ENCODE data around the gene ROCK2.
"Not testable (repeated sequence)": the region's sequence is repeated elsewhere in the genome, so short reads cannot be mapped to it uniquely, and the experiment has no call there.

Gene ROCK2

DNA sequence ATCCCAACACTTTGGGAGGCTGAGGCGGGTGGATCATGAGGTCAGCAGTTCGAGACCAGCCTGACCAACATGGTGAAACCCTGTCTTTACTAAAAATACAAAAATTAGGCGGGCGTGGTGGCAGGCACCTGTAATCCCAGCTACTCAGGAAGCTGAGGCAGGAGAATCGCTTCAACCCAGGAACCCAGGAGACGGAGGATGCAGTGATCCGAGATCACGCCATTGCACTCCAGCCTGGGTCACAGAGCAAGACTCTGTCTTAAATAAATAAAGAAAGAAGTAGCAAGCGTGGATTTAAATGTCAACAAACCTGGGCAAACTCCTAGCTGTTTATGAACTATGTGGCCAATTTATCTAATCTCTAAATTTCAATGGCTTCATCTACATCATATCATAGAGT lies 82.9 kb downstream of the ROCK2 start:
- DNase-seq: not testable (repeated sequence)

DNA sequence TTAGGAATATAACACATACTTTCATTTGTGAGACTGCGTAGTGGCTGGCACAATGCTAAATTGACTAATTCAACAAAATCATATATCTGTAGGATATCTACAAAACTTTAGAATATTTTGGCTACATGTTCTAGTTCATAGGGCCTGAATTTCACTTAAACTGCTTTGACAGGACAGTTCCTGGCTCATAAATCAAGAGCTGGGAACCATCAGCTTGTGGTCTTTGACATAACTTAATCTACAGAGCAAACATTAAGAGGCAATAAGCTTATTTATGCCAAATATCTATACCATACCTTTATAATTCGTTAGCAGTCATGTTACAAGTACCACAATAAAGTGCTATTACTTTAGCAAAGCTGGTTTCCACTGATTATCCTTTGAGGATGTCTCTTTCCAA lies 83.5 kb downstream of the ROCK2 start:
- DNase-seq: no peak

DNA sequence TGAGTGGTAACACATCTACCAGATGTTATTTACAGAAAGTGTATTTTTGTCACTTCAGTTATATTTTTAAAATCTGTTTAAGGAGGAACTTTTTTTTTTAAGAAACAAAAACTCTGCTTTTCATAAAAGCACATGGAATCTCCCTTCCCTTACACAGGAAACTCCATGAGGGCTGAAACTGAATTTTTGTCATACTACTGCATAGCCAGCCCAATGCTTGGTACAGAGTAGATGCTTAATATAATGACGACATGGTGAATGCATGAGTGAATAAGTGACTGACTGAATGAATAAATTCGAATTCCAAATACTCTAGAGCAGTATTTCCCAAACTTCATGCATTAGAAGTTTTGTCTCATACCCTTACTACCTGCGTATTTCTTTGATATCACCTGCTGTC lies 86.5 kb downstream of the ROCK2 start:
- no peak for DNase-seq

DNA sequence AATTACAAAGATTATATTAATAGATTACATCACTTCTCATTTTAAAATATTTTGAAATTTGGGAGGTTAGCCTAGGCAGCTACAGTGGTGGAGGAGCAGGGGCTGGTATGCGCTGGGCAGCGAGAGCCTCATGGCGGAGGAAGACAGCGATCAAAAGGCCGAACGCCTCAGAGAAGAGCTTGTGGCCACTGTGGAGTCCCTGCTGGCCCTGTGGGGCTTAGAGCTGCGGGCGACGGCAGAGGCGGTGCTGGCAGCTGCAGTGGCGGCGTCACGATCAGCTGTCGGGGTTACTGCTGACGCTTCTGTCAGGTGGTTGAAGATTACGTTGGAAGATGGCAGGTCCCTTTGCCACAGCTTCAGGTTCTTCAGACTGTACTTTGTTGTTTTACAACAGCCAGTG lies 87.4 kb downstream of the ROCK2 start:
- no peak for DNase-seq

DNA sequence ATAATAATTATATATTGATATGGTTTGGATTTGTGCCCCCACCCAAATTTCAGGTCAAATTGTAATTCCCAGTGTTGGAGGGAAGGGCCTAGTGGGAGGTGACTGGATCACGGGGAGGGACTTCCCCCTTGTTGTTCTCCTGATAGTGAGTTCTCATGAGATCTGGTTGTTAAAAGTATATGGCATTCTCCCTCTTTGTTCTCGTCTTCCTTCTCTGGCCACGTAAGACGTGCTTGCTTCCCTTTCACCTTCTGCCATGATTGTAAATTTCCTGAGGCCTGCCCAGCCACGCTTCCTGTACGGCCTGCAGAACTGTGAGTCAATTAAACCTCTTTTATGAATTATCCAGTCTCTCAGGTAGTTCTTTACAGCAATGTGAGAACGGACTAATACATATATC lies 88.3 kb downstream of the ROCK2 start:
- DNase-seq: no peak

DNA sequence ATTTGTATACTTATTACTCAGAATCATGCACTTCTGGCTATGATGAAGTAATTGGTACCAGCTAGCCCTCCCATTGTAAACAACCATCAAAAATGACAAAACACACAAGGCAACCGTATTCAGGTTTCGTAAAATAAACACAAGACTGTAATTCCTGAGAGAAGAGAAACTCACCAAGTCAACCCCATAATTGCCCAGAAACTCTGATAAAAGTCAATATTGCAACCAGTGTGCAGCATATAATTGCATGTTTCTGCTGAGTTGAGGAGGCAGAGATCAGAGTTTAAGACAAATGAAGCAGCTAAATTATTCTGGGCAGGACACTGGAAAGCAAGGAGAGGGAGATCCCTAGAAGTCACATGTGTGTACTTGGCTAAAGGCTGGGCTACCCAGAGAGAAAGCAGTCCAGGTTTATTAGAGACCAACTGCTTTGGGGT lies 90.3 kb downstream of the ROCK2 start:
- no peak for DNase-seq

DNA sequence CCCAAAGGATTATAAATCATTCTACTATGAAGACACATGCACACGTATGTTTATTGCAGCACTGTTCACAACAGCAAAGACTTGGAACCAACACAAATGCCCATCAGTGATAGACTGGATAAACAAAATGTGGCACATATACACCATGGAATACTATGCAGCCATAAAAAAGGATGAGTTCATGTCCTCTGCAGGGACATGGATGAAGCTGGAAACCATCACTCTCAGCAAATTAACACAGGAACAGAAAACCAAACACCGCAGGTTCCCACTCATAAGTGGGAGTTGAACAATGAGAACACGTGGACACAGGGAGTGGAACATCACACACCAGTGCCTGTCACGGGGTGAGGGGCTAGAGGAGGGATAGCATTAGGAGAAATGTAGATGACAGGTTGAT lies 92.0 kb downstream of the ROCK2 start:
- not testable (repeated sequence) for DNase-seq

DNA sequence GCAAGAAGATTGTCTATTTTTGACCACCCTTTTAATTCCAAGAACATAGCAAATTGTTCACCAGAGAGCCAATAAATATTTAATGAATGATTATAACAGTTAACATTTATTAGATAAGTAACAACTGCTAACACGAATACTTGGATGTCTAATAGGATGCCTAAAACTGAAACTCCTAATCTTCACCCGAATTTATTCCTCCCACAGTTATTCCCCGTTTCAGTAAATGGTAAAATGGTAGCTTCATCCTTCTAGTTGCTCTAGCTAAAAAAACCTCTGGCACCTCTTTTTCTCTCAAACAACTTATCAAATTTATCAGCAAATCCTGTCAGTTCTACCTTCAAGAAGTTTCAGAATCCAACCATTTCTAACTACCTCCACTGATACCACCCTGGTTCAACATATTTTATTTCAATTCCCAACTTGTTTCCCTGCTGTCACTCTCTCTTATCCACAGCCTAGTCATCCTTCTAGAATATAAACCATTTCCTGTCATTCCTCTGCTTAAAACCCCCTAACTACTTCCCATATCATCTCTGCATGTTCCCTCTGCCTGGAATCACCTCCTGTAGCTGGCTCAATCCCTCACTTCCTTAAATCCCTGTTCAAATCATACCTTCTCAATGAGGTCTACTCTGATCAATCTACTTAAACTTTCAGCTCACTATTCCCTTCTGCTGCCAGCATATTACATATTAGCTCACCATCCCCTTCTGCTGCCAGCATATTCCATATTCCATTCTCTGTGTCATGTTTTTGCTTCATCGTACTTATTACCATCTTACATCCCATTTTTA lies 93.8 kb downstream of the ROCK2 start:
- no peak for DNase-seq

DNA sequence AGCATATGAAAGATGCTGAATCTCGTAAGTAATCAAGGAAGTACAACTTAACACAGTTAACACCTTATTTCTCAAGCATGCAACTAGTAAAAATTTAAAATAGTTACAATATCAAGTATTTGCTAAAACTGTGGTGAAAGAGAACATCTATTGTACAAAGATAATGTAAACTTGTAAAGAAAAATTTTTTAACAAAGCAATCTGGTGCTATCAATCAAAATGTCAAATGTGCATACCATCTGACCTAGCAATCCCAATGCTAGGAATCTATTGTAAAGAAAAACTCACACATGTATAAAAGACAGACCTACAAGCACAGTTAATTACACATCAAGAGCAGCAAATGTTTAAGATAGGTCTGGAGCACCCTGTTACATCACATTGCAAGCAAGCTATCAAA lies 99.1 kb downstream of the ROCK2 start:
- DNase-seq: no peak

DNA sequence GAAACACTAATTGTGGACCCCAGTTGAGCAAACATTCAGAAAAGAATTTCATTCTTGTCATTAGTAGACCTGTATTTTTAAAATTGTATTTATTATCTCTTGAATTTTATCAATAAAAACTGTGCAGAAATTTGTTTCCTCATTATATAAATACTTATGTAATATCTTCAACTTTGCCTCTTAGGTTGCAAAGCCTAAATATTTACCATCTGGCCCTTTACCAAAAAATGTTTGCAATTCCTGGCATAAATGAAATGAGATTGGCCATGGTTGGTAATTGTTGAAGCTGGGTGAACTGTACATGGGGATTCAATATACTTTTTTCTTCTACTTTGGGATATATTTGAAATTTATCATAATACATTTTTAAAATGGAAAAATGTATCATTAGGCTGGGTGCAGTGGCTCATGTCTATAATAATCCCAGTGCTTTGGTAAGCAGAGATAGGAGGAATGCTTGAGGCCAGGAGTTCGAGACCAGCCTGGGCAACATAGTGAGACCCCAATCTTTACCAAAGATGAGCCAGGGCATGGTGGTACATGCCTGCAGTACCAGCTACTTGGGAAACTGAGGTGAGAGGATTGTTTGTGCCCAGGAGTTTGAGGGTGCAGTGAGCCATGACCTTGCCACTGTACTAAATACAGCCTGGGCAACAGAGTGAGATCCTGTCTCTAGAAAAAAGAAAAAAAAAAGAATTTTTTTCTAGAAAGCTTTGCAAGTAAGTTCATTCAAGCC lies 100.2 kb downstream of the ROCK2 start:
- no peak for DNase-seq

DNA sequence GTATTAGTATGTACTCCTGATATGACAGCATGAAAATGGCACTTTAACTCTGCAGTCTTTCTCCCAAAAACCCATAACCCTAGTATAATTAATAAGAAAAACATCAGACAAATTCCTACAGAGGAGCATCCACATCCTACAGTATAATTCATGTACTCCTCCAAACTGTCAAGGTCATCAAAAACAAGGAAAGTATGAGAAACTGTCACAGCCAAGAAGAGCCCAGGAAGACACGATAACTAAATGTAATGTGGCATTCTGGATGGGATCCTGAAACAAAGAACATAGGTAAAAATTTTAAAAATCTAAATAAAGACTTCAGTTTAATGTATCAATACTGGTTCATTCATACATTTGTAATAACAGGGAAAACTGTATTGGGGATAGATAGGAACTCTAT lies 100.9 kb downstream of the ROCK2 start:
- DNase-seq: no peak

DNA sequence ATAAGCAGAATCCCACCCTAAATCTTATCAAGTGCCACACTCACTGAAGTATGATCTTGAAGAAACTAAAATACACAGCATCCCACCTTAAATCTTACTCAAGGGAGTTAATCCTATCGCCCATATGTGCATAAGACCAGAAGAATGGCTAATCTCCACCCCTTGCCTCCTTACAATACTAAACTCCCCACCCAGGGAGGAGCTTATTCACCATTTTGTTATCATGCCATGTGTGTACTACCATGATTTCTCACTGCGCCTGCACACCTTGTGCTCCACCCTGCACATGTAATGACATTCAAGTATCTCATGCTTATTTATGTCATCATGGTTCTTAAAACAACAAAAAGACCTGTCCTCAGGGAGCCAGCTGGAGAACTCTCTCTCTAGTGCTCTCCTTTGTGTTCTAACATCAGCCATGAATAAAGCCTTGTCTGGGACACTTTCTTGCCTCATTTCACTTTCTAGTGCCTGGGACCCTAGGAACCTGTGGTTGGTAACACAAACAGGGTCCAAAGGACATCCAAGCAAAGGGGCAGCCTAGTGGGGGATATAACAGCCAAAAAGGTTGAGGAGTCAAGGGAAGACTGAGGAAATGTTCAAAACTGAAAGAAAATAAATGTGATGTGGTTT lies 101.8 kb downstream of the ROCK2 start:
- no peak for DNase-seq

DNA sequence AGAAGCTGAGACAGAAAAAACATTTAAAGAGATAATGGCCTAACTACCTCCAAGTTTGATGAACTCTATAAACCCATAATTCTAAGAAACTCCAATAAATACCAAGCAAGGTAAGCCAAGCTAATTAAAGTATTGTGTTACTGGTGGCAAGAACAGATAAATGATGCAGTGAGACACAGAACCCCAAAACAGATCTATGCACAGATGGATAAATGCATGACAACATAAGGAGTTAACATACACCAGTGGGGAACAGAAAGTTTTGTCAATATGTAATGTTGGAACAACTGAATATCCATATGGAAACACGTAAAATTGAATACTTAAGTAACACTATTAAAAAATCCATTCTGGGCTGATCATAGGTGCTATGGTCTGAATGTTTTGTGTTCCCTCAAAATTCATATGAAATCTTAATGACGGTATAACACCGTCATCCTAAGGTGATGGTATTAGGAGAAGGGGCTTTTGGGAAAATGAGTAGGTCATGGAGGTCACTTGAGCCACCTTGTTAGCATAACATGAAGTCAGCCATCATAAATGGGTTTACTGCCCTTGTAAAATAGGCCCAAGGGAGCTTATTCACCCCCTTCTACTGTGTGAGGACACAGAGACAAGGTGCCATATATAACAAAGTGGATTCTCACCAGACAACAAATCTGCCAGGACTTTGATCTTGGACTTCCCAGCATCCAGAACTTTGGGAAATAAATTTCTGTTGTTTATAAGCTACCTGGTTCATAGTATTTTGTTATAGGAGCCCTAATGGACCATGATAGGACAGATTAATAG lies 102.8 kb downstream of the ROCK2 start:
- no peak for DNase-seq

DNA sequence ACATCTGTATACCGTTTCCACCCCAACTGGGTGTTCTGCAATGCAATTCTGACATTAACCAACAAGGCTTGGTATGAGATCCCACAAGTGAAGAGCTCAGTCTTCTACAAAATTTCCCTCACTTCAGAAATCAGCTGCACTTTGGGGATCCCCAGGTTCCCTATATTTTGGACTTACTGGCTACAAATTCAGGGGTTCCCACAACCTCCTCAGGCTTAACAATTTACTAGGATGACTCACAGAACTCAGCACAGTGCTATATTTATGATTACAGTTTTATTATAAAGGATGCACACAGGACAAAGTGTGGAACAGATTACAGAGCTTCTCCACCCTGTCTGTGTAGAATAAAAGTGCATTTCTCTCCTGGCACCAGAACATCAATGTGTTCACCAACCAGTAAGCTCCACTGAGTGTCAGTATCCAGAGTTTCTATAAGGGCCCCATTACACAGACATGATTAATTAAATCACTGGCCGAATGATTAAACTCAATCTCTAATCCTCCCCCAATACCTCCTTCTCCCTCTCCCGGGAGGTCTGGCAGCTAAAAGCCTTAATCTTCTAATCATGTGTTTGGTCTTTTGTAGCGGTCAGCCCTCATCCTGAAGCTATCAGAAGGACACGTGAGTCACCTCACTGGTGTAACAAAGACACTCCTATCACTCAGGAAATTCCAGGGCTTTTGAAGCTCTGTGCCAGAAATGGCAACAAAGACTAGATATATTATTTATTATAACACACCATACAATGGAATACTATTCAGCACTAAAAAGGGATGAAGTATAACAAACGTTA lies 104.6 kb downstream of the ROCK2 start:
- DNase-seq: no peak

DNA sequence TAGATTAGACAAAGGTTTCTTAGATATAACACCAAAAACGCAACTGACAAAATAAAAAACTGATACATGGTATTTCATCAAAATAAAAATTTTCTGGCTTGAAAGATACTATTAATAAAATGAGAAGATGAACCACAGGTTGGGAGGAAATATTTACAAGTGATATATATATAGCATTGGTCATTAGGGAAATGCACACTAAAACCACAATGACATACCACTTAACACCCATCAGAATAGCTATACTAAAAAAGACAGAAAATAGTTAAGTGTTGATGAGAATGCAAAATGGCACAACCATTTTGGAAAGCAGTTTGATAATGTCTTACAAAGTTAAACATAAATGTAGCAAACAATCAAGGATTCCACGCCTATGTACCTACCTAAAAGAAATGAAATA lies 105.3 kb downstream of the ROCK2 start:
- DNase-seq: no peak

DNA sequence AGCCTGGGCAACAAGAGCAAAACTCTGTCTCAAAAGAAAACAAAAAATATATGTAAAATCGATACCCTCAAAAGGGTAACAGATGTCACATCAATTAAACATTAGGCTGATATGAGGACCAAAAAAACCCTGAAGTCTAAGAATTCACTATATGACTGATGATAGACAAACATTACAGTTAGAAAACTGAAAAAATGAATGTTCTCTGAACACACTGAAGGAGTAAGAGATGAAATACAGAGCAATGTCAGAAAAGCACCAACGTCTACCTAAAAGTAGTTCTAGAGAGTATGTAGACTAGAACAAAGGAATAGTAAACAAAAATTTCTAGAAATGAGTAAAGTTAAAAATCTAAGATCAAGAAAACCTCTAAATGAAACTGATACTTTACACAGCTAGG lies 107.3 kb downstream of the ROCK2 start:
- DNase-seq: no peak

DNA sequence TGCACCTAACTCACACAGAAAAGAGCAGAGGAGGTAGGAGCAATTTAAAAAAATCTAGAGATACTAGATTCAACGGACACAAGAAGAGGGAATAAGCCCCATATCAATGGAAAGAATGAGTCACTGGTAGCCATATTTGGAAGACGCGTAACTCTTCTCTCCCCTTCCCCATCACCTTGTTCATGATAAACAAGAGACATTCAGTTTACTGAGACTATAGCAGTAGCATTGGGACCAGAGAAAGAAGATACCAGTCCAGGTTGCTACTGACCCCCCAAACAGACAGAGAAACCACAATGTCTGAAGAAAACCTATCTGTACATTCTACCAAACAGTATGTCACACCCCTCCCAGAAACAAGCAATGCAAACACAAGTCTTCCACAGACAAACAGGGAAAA lies 108.1 kb downstream of the ROCK2 start:
- DNase-seq: no peak

DNA sequence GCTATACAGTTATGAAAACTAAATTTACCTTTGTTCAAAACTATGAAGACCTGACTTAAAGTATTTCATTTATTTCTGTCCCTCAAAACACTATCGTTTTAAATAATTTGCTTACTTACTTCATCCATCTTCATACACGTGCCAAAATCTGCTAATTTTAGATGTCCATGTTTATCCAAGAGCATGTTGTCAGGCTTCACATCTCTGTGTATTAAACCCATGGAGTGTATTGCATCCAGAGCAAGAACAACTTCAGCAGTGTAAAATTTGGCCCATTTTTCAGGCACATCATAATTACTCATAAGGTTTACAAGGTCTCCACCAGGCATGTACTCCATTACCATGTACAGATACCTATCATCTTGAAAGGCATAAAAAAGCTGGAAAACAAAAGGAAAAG lies 108.9 kb downstream of the ROCK2 start:
- DNase-seq: no peak

DNA sequence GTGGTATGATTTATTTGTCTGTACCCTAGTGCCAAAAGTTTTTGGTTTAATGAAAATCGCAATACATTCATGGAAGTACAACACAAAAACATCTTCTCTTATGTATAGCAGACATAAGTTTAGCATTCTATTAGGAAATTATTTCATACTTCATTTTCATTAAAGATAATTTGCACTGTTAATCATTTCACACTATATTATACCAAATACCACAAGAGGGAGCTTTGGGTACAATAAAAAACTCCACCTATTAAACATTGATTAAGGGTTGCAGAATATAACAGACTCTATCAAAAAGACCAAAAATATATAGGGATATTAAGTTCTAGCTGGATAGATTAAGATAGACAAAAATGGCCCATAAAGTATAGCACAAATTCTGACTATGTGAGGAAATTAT lies 110.1 kb downstream of the ROCK2 start:
- DNase-seq: no peak

DNA sequence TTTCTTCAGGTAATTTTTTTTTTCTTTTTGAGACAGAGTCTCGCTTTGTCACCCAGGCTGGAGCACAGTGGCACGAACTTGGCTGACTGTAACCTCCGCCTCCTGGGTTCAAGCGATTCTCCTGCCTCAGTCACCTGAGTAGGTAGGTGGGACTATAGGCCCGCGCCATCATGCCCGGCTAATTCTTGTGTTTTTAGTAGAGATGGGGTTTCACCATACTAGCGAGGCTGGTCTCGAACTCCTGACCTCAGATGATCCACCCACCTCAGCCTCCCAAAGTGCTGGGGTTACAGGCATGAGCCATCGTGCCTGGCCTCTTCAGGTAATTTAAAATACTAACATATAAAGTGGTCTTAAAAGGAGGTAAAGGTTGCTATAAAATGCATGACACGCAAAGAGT lies 113.2 kb downstream of the ROCK2 start:
- not testable (repeated sequence) for DNase-seq

DNA sequence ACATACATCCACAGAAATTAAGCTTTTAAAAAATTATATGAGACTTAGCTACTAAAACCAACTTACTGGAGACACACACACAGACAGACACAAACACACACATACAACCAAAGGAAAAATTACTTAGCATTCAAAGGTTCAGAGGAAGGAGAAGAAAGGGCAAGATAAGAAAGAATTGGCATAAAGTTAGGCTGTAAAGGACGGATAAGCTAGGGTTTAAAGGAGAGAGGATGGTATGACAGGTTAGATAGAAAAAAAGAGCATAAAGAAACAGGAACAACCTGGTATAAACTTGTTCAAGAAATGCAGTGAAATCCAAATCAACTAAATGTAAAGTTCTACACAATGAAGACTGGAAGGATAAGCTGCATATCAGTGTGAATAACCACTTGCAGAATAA lies 115.7 kb downstream of the ROCK2 start:
- DNase-seq: no peak

DNA sequence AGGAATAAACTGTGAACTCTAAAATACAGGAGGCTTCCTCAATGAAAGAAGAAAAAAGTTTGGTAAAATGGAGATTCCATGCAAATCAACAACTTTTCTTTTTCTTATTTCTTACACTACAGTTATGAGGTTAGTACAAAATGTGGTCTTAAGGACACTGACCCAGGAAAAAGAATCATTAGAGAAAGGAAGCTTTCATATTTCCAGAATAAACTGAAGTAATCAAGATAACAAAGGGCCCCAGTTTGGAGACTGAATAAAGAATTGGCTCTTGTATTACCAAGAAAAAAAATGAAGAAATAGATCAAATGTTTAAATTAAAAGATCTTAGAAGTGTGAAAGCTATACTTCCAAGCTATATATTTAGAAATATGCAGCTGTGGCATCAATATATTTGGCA lies 116.8 kb downstream of the ROCK2 start:
- no peak for DNase-seq

Measured in amniotic stem cell (primary cell).